HEK293 (cell line): ENCODE data around the gene CFAP58.

ENCODE experiments used
- CTCF ChIA-PET: fragments of 350-600 bp; formaldehyde crosslinking; extraction: SDS; loops from one replicate; lab custom pipeline; 2021; ENCODE audit warnings: antibody characterized with exemption; lab: Yijun Ruan, JAX
- POLR2A ChIA-PET: fragments of 300-600 bp; formaldehyde crosslinking; extraction: SDS; loops from one replicate; lab custom pipeline; 2020; ENCODE audit warnings: antibody characterized with exemption, inconsistent platforms; lab: Yijun Ruan, JAX
- H3K27ac ChIP-seq: fragments of 200-500 bp; sonication (Bioruptor generic); 2 replicates; pipeline ENCODE4 v1.5.1; 2014; ENCODE audit warnings: low read depth, low read length, control low read depth, inconsistent platforms; ENCODE audit errors: extremely low read depth
- H3K36me3 ChIP-seq, 2 experiments: fragments of 200-500 bp in 1 of 2; sonication (Bioruptor generic) in 1 of 2; 1 replicate in 1 of 2; 2 replicates in 1 of 2; pipeline ENCODE4 v1.5.1; 2014 to 2017; ENCODE audit warnings: inconsistent platforms in 2 of 2, low read length in 2 of 2; ENCODE audit not compliant: control insufficient read depth in 2 of 2, insufficient read depth in 1 of 2
- H3K4me1 ChIP-seq: fragments of 200-500 bp; sonication (Bioruptor generic); 2 replicates; pipeline ENCODE4 v1.5.1; 2014; ENCODE audit warnings: mild to moderate bottlenecking, low read length, inconsistent platforms; ENCODE audit not compliant: control insufficient read depth, insufficient read depth
- H3K4me3 ChIP-seq: 2 replicates; pipeline ENCODE4 v1.5.1; 2011; ENCODE audit warnings: low read depth, mild to moderate bottlenecking, control low read depth, low read length, moderate library complexity
- H3K9me3 ChIP-seq: fragments of 200-500 bp; sonication (Bioruptor generic); 2 replicates; pipeline ENCODE4 v1.5.1; 2014; ENCODE audit warnings: low read depth, low read length, inconsistent platforms; ENCODE audit not compliant: control insufficient read depth, insufficient read depth
- ATF2 ChIP-seq: fragments of 450-650 bp; formaldehyde crosslinking; IDR thresholded peaks from 2 replicates; pipeline ENCODE4 v1.5.1; 2016; ENCODE audit warnings: missing biosample characterization, missing genetic modification characterization, low read depth
- BCL6B ChIP-seq: fragments of 450-650 bp; formaldehyde crosslinking; IDR thresholded peaks from 2 replicates; pipeline ENCODE4 v1.5.1; 2017; ENCODE audit warnings: missing biosample characterization, missing genetic modification characterization
- HOXA7 ChIP-seq: sonication (generic); formaldehyde crosslinking; IDR thresholded peaks from 2 replicates; pipeline ENCODE4 v1.8.1; 2022; ENCODE audit warnings: missing genetic modification reagents, borderline replicate concordance
- MEIS1 ChIP-seq: sonication (generic); formaldehyde crosslinking; IDR thresholded peaks from 2 replicates; pipeline ENCODE4 v1.8.1; 2022; ENCODE audit warnings: missing genetic modification reagents, mild to moderate bottlenecking, borderline replicate concordance
- YY2 ChIP-seq: fragments of 450-650 bp; formaldehyde crosslinking; IDR thresholded peaks from 2 replicates; pipeline ENCODE4 v1.5.1; 2016; ENCODE audit warnings: missing biosample characterization, missing genetic modification characterization
- ZNF138 ChIP-seq: fragments of 450-650 bp; formaldehyde crosslinking; IDR thresholded peaks from 2 replicates; pipeline ENCODE4 v1.5.1; 2016; ENCODE audit warnings: missing biosample characterization, missing genetic modification characterization, borderline replicate concordance
- ZNF155 ChIP-seq: fragments of 450-650 bp; formaldehyde crosslinking; IDR thresholded peaks from 2 replicates; pipeline ENCODE4 v1.5.1; 2016; ENCODE audit warnings: missing biosample characterization, missing genetic modification characterization
- ZNF24 ChIP-seq: fragments of 450-650 bp; formaldehyde crosslinking; IDR thresholded peaks from 2 replicates; pipeline ENCODE4 v1.5.1; 2016; ENCODE audit warnings: missing biosample characterization, missing genetic modification characterization
- ZNF37A ChIP-seq: fragments of 450-650 bp; IDR thresholded peaks from 2 replicates; pipeline ENCODE4 v1.5.1; 2018; ENCODE audit warnings: missing biosample characterization, missing genetic modification characterization
- ZNF398 ChIP-seq: fragments of 450-650 bp; formaldehyde crosslinking; IDR thresholded peaks from 2 replicates; pipeline ENCODE4 v1.5.1; 2017; ENCODE audit warnings: missing biosample characterization, missing genetic modification characterization
- ZNF513 ChIP-seq: fragments of 450-650 bp; IDR thresholded peaks from 2 replicates; pipeline ENCODE4 v1.5.1; 2018; ENCODE audit warnings: missing biosample characterization, missing genetic modification characterization
- ZNF530 ChIP-seq: fragments of 450-650 bp; formaldehyde crosslinking; IDR thresholded peaks from 2 replicates; pipeline ENCODE4 v1.5.1; 2016; ENCODE audit warnings: low read depth, missing biosample characterization, missing genetic modification characterization
- ZNF629 ChIP-seq: fragments of 450-650 bp; formaldehyde crosslinking; IDR thresholded peaks from 2 replicates; pipeline ENCODE4 v1.5.1; 2017; ENCODE audit warnings: missing biosample characterization, missing genetic modification characterization

The CFAP58 gene

GRCh38 chr10:104413528-104413927 is 59.9 kb downstream of the CFAP58 start:
- Histone ChIP-seq H3K9me3 (no peaks in the 10 kb centered on the region), H3K36me3 (no peaks in the 10 kb centered on the region), H3K4me1 (no peaks in the 10 kb centered on the region), H3K27ac (no peak overlapping the region), H3K4me3 (no peak overlapping the region)
- ChIA-PET POLR2A (no interaction called here), CTCF (interaction anchor here (0.6 to 1.1 kb wide), 3 partner anchors 209 to 1204 kb away, joined by 3 to 4 read pairs (median 3); no protein-coding TSS in a partner anchor)
- peak; percentile 94 for TF ChIP-seq ZNF513 (tag by site-specific recombination)
- no peak for TF ChIP-seq BCL6B (tag by site-specific recombination)
- TF ChIP-seq ATF2 (tag by site-specific recombination), result 0 out of 2 replicates have a peak, but pooled peaks have one; percentile 45

GRCh38 chr10:104415526-104416165 is 62.0 kb downstream of the CFAP58 start:
- no peaks in the 10 kb centered on the region for H3K4me1 ChIP-seq
- TF ChIP-seq HOXA7 (CRISPR knock-in tag) (no peak), ZNF530 (tag by site-specific recombination) (no peak), MEIS1 (CRISPR knock-in tag) (no peak), YY2 (tag by site-specific recombination) (no peak)
- CTCF ChIA-PET, result interaction anchor here (1.3 to 2.1 kb wide), 2 partner anchors 9 kb away, joined by 5 to 6 read pairs; no protein-coding TSS in a partner anchor
- H3K36me3 ChIP-seq, result no peaks in the 10 kb centered on the region
- no peak overlapping the region for H3K27ac ChIP-seq
- no peaks in the 10 kb centered on the region for H3K9me3 ChIP-seq
- POLR2A ChIA-PET, result interaction anchor here (0.6 kb wide), 1 partner anchor 7 kb away, joined by 3 read pairs; no protein-coding TSS in a partner anchor
- H3K4me3 ChIP-seq, result no peak overlapping the region

GRCh38 chr10:104416851-104417250 is 63.2 kb downstream of the CFAP58 start:
- CTCF ChIA-PET, result interaction anchor here (2.1 kb wide), 1 partner anchor 10 kb away, joined by 6 read pairs; no protein-coding TSS in a partner anchor
- Histone ChIP-seq H3K36me3 (no peaks in the 10 kb centered on the region), H3K9me3 (no peaks in the 10 kb centered on the region), H3K4me3 (no peak overlapping the region), H3K4me1 (no peaks in the 10 kb centered on the region), H3K27ac (no peak overlapping the region)
- POLR2A ChIA-PET, result no interaction called here
- no peak for TF ChIP-seq ZNF398
- no peak for TF ChIP-seq ZNF37A (tag by site-specific recombination)
- no peak for TF ChIP-seq BCL6B (tag by site-specific recombination)
- no peak for TF ChIP-seq ZNF138
- TF ChIP-seq ZNF629 (tag by site-specific recombination), result no peak
- TF ChIP-seq ZNF155 (tag by site-specific recombination), result no peak
- no peak for TF ChIP-seq ZNF24
